Measurements from ENCODE around the gene ELOA. TPM values are rescaled to one million over a fixed set of nuclear protein-coding genes. Genes with fewer than 3 reads are reported as not detected.

The ELOA gene
- polyA plus RNA-seq (ENCODE audit: insufficient read length in 4 of 4) = 10 to 100 TPM; 31.5 to 35.9 (median 35.6) TPM

- peak; percentile 38 to 70 (median 66) for DNase-seq (ENCODE audit: low read depth in 4 of 4, low spot score in 3 of 4)
Observed at GRCh38 chr1:23743287-23744152, at the start of gene ELOA. Gene ELOA, plus strand, starts transcription at chr1:23743471. Its CDS starts 33 bp downstream, at chr1:23743504.

GRCh38 chr1:23693599-23693998 is 49.7 kb upstream of the ELOA start:
- no peak for DNase-seq (ENCODE audit: low read depth in 4 of 4, low spot score in 3 of 4)

GRCh38 chr1:23694371-23694770 is 48.9 kb upstream of the ELOA start:
- no peak for DNase-seq (ENCODE audit: low read depth in 4 of 4, low spot score in 3 of 4)

GRCh38 chr1:23695667-23696066 is 47.6 kb upstream of the ELOA start:
- no peak for DNase-seq (ENCODE audit: low read depth in 4 of 4, low spot score in 3 of 4)

- DNase-seq (ENCODE audit: low read depth in 4 of 4, low spot score in 3 of 4) = no peak
Observed at GRCh38 chr1:23696335-23696989, 46.8 kb upstream of the ELOA start.

- no peak for DNase-seq (ENCODE audit: low read depth in 4 of 4, low spot score in 3 of 4)
Observed at GRCh38 chr1:23698466-23698865, 44.8 kb upstream of the ELOA start.

- DNase-seq (ENCODE audit: low read depth in 4 of 4, low spot score in 3 of 4) = no peak
Observed at GRCh38 chr1:23699280-23700179, 43.7 kb upstream of the ELOA start.

GRCh38 chr1:23701310-23701709 is 42.0 kb upstream of the ELOA start:
- DNase-seq (ENCODE audit: low read depth in 4 of 4, low spot score in 3 of 4) = no peak

GRCh38 chr1:23701996-23702395 is 41.3 kb upstream of the ELOA start:
- DNase-seq (ENCODE audit: low read depth in 4 of 4, low spot score in 3 of 4) = no peak

- no peak for DNase-seq (ENCODE audit: low read depth in 4 of 4, low spot score in 3 of 4)
Observed at GRCh38 chr1:23704834-23705495, 38.3 kb upstream of the ELOA start.

- no peak for DNase-seq (ENCODE audit: low read depth in 4 of 4, low spot score in 3 of 4)
Observed at GRCh38 chr1:23709229-23709628, 34.0 kb upstream of the ELOA start.

- no peak for DNase-seq (ENCODE audit: low read depth in 4 of 4, low spot score in 3 of 4)
Observed at GRCh38 chr1:23718482-23718881, 24.8 kb upstream of the ELOA start.

- no peak for DNase-seq (ENCODE audit: low read depth in 4 of 4, low spot score in 3 of 4)
Observed at GRCh38 chr1:23719162-23719820, 24.0 kb upstream of the ELOA start.

GRCh38 chr1:23720256-23720995 is 22.8 kb upstream of the ELOA start:
- no peak for DNase-seq (ENCODE audit: low read depth in 4 of 4, low spot score in 3 of 4)

GRCh38 chr1:23722652-23723051 is 20.6 kb upstream of the ELOA start:
- DNase-seq (ENCODE audit: low read depth in 4 of 4, low spot score in 3 of 4) = no peak

- DNase-seq (ENCODE audit: low read depth in 4 of 4, low spot score in 3 of 4) = no peak
Observed at GRCh38 chr1:23726686-23727085, 16.6 kb upstream of the ELOA start.

GRCh38 chr1:23727362-23727811 is 15.9 kb upstream of the ELOA start:
- DNase-seq (ENCODE audit: low read depth in 4 of 4, low spot score in 3 of 4) = no peak

GRCh38 chr1:23732363-23733224 is 10.7 kb upstream of the ELOA start:
- no peak for DNase-seq (ENCODE audit: low read depth in 4 of 4, low spot score in 3 of 4)

Data from left renal pelvis (tissue), 4 donors.